Measurements from ENCODE around the gene HOXB9.

Gene HOXB9

GRCh38 chr17:48610282-48611211, 15.6 kb downstream of the HOXB9 start, which contains the start of gene HOXB7:
HOXB7 (minus strand) TSS chr17:48611017; CDS start chr17:48610918, 99 bp downstream.
- DNase-seq (ENCODE audit: low read depth): no peak

DNA sequence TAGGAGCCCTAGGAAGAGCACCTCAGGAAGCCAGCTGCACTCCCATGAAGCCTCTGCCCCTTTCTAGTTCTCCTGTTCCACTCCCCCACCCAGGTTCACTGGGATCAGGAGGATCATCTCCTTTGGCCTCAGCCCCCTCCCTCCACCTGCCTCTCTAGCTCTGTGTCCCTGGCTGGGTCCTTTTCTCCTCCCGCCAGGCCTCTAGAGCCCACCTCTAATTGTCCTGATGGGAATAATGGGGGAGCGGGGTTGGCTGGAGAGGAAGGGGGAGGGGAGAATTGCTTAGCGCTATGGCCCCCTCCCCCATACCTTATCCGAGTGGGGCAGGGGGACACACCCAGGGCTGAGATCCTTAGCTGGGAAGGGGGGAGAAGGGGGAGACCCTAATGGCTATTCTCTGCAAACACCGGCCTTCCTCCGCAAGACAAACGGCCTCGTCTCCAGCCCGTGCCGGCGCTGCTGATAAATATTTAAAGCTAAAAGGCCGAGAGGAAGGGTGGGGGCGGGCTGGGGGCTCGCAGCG, 16.3 kb downstream of the HOXB9 start:
- no peak for DNase-seq (ENCODE audit: low read depth)

DNA sequence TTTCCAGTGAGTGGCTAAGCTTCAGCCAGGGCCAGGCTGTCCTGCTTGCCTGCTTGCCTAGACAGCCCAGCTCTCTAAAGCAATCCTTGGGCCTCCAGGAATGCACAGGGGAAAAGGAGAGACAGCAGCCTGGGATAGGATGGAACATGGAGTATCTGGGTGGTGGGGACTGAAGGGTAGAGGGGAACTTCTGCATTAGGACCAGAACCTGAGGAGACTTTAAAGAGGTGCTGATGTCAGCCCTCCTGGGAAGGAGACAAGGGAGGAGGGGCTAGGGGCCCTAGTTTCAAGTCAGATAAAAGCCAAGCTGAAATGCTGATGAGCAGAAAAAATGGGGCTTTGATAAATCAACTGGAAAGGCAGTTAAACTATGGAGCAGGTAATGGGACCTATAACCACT, 17.1 kb downstream of the HOXB9 start:
- no peak for DNase-seq (ENCODE audit: low read depth)

- DNase-seq (ENCODE audit: low read depth): no peak
Measured at GRCh38 chr17:48608494-48608834, 17.7 kb downstream of the HOXB9 start.

- DNase-seq (ENCODE audit: low read depth): no peak
Measured at GRCh38 chr17:48606892-48607614, 19.1 kb downstream of the HOXB9 start.

DNA sequence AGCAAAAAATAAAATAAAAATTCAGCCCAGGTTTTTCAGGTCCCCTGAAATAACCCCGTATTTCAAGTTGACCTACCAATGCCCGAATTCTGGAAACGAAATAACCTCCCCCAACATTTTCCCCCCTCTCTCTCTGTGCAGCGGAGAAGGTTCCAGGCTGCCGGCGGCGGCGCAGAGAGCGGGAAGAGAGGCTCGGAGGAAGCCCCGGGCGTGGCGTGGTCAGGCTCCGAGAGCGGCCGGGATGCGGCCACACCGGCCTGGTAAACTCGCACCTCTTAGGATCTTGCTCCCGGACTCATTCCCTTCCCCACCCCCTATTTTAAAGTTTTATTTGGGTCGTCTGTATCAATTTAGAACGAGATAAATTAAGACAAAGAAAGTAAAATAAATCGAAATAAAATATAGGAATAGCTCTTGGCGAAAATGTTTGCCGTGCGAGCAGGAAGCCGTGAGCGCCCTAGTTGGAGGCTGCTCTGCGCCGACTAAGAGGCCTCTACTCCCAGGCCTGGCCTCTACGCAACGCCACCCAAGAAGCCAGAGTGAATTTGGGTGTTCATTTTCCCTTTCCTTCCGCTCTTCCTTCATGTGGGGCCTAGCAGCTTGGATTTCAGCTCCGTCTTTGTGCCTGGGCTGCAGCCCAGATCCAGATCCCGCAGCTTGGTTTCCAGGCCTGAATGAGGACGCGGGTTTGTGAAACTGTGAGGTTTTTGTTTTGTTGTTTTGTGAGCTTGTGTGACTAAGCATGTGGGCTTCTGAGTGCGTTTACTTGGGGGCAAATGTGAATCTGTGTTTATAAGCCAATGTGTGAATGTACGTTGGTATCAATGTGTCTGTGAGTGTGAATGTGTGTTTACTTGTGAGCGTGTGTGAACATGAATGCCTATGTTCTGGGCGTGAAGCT, 19.9 kb downstream of the HOXB9 start:
- DNase-seq (ENCODE audit: low read depth): no peak

DNA sequence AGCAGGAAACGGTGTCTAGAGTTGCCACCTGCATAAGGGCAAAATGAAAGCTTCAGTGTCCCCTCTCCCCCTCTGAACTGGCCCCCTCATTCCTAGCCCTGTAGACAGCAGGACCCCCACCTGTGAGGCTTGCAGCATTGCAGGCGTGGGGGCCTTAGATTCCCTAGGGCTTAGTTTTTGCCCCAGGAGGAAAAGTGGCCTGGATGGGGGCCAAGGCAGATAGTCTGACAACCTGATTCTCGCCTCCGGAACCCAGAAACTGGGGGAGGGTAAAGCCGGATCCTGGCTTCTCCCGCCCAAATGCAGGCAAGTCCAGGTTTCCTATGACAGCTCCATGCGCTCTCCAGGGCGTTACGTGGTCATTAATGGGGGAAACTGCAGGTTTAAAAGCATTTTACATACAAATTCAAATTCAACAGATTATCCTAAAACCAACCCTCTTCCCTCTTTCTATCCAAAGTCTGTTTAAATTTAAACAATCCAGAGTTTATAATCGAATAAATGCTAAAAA, 20.7 kb downstream of the HOXB9 start:
- no peak for DNase-seq (ENCODE audit: low read depth)

GRCh38 chr17:48604770-48605329, 21.3 kb downstream of the HOXB9 start, which contains the start of gene HOXB6:
HOXB6 (minus strand) TSS chr17:48604986; CDS start chr17:48598150, 6,836 bp downstream.
- DNase-seq (ENCODE audit: low read depth): no peak

GRCh38 chr17:48603959-48604769, 22.0 kb downstream of the HOXB9 start:
- no peak for DNase-seq (ENCODE audit: low read depth)

DNA sequence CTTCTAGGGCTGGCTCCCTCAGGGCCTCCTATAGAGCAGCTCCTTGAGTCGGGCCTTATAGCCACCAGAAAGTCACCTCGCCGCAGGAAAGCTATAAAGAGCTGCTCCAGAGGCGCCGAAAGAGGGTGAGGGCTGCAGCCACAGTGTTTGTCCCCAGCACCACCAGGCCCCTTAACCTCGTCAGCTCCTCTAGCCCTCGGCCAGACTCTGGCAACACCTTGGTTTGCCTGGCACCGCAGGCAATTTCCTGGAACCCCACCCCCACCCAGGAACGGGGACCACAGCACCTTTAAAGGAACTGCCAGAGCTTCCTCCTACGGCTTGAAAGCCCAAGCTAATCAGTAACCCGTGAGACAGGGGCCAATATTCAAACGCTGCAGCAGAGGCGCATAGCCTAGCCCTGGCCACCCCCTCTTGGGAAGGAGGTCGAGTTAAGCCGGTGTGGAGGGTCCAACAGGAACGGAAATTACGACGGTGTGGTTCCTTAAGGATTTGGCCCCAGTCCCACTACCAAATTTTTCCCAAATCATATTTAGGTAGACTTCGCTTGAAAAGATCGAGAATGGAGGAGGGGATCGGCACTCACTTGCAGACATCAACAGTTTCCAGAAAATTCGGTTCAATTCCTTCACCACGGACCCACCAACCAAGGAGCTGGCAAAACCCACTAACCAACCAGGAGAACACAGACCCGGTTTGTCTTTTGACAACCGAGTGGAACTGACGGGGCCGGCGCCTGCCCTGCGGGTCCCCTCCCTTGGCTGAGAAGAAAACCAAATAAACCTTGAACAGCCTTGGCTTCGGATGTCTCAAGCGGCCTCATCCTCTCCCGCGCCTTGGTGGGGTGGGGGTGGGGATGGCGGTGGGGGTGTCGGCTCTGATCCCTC, 24.4 kb downstream of the HOXB9 start:
- no peak for DNase-seq (ENCODE audit: low read depth)

DNA sequence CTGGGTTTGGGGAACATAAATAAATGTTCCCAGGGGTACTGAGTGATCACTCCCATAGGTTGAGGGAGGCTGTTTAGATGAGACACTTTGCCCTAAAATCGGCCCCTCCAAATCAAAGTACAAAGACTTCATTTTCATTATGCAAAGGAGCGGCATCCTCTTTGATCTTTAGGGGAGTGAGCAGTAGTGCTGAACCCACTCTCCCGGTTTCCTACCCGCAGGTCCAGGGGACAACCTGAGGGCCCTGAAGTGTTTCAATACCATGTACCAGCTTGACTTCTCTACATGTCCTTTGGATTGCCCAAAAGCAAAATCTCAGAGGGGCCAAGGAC, 25.0 kb downstream of the HOXB9 start:
- no peak for DNase-seq (ENCODE audit: low read depth)

DNA sequence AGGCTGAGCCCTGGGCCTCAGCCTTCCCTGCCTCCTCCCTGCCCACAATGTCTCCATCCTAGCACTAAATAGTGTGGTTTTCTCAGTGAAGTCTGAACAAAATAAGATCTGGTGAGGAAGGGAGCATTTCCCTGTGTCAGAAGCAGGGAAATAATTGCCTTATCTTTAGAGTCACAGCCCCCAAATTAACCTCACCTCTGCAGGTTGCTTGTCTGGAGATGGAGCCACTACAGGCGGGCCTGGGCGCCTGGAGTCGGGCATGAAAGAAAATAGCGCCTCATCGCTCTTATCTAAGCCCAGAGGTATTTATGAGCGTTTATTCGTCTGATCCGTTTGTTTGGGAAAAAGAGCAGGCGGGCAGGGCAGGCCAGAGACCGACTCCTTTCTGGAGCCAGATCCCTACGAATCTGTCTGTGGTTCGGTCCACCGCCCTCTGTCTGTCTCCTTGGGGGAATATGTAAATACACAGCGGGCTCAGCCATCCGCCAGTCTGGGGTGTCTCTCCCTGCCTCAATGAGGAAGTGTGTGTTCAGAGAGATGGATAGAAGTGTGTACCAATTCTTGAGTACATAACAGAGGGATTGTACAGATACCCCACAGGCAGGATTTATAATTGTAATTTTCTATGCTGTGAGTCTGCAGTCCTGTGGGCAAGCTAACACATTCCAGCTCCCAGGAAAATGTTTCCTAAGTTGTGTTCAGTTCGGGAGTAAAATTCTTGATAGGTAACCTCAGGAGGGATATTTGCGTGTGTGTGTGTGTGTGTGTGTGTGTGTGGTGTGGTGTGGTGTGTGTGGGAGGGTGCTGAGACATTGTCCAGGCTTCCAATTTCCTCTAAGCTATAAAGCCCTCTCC, 25.7 kb downstream of the HOXB9 start:
- DNase-seq (ENCODE audit: low read depth): no peak

DNA sequence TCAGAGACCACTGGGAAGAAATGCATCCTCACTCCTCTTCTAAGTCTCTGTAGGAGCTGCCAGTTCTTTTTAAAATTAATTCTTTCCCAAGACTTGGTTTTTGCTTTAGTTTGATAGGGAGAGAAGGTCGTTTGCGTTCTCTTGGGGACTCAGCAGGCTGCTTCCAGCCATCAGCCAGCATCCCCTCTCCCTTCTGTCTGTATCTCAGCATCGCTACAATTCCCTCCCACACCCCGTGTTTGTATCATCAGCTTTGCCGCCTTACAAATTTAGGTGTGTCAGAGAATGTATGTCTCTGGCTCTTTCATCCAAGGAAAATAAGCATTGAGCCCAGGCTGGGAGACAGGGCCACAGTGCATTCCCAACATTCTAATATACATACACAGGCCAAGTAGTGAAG, 26.8 kb downstream of the HOXB9 start:
- no peak for DNase-seq (ENCODE audit: low read depth)

DNA sequence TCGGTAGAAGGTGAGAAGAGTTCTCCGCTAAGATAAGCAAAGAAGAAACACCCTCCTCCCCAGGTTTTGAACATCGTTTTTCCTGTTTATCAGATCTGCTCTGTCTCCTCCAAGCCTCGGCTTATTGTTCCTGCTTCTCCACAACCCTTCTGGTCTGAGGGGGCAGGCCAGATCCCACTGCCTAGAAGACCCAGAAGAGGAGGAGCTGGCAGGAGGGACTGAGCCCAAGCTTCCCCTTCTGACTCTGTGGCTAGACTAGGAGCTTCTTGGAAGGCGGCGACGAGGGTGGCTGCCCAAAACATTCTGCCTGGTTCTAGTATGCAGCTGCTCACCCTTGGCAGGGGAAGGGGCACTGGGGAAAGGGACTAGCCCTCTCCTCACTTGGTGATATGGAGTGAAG, 27.4 kb downstream of the HOXB9 start:
- DNase-seq (ENCODE audit: low read depth): no peak

DNA sequence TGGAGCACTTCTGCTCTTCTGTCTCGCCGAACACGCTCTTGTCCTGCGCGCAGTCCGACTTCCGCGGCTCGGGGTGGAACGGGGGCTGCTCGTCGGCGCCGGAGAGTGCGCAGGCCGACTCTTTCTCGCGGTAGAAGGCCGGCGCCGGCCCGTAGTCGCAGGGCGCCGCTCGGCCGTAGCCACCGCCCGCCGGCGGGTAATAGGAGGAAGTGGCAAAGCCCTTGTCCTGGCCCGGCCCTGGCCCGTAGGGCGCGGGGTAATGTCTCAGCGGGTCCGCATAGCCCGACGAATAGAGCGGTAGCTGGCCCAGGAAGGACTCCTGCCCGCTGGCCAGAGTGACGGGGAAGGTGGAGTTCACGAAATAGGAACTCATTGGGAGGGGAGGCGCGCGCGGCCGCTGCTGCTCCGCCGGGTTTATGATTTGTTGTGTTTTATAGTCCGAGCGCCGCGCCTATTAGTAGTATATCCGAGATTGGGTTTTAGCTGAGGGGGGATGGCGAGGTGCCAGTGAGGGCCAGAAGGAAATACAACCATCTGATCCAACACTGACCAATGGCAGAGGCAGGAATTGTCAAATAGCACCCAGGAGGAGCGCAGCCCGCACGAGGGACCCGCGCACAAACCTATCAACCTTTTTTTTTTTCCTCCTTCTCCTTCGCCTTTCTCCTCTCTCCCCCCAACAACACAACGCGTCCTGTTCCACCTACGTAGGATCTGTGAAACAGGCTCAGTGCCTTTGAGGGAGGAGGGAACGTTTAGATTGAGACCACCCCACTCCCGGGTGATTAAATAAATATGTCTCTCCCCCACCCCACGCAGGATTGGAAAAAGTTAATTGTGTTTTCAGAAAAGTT, 28.2 kb downstream of the HOXB9 start:
- DNase-seq (ENCODE audit: low read depth): no peak

GRCh38 chr17:48597528-48597777, 28.7 kb downstream of the HOXB9 start:
- DNase-seq (ENCODE audit: low read depth): no peak

DNA sequence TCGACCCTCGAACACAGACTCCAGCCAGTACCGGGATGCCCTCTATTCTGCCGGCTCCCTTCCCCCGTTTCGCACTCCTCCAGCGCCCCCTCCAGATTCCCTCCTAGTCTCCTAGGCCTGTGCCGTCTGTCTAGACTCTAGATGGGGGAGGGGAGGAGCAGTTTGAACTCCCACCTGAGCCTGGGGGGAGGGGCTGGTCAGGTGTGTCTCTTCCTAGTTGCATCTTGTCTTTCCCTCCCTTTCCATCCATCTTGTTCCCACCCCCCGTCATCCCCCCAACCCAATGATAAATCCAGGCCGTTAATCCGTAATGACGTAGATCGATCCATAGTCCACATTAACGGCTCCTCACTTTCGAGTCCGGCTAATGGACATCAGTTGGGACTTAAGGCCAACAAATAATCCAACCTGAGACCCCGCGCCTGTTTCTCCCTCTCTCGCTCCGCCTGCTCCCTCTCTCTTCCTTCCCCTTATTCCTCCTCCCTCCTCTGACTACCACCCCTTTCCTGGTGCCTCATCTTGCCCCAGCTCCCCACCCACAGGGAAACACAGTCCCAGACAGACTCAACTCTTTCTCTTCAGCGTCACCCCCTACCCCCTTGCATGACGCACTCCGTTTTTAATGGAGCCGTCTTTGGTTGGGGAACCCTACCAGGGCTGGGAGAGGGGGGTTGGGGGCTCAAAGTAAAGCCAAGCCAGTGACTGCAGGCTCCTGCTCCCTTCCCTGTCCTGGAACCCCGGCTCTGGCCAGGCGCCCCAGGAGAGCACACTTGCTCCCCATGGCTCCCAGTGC, 29.2 kb downstream of the HOXB9 start:
- DNase-seq (ENCODE audit: low read depth): no peak

Data from fibroblast of the conjunctiva (primary cell).